IPS-NIHi7 (cell line): ENCODE results near the gene DNAJA4.

Source experiments
- DNase-seq: peaks from one replicate; pipeline ENCODE4 v3.0.0; 2012; ENCODE audit warnings: mixed read lengths; ENCODE audit errors: extremely low spot score

The DNAJA4 gene

DNA sequence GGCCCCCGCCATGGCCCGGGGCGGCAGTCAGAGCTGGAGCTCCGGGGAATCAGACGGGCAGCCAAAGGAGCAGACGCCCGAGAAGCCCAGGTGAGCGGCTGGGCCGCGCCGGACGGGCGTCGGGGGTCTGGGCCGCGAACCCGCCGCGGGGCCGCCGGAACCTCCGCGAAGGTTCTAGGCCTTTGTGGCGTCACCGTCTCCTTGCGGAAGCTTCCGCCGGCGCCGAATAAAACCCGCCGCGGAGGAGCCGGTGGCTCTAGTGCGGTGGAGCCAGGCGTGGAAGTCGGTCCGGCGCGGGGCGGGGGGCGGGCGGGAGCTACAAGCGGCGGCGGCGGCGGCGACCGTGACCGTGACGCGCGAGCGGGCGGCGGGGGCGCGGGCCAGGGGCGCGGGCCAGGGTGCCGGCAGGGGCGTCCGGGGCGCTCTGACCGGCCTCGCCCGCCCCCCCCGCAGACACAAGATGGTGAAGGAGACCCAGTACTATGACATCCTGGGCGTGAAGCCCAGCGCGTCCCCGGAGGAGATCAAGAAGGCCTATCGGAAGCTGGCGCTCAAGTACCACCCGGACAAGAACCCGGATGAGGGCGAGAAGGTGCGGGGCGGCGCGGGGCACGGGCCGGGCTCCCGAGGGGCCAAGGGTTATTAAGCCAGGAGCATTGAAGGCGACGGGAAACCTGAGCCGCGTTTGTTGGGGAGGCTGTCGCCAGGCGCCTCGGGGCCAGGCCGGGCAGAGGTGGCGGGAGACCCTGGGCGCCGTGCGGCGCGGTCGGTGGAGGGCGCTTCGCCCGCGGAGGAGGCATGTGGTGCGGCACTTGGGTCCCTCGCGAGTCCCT lies at the start of gene DNAJA4:
Gene DNAJA4 (plus strand): TSS at position 259 of the 833 bp plus-strand sequence. CDS start 202 bp downstream, at position 461.
- peak; percentile 56 for DNase-seq

DNA sequence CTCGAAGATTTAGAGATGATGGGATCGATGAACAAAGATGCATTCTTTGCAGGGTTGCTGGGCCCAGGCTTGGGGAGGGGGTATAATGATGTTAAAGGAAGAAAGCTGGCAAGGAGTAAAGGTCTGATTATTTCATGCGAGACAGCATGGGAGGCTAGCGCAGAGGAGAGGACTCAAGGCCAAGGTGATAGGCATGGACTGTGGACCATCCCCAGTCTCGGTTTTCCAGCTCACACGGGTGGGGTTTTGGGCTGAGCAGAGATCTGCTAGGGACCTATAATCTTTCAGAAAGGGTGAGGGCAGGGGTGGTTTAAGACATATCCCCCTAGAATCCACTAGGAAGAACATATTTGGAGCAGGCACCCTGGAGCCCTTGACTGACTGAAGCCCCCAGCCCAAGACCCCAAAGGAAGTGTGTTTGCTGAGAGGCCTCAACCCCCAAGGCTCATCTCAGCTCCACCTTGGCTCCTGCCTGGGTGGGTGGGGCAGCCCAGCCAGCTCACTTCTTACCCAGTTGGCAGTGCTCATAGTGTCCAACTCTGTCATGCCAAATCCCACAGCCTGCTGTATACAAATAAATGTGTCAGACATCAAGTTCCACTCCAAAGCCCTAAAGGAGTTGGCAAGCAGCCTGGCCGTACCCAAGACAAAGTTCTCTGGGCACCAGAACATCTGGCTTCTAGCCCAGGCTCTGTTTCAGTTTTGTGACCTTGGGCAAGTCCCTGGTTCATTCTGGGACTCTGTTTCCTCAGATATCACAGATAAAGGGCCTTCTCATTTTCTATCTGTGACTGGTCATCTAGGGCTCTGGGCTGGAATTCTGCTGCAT lies 47.9 kb upstream of the DNAJA4 start:
- DNase-seq = no peak

DNA sequence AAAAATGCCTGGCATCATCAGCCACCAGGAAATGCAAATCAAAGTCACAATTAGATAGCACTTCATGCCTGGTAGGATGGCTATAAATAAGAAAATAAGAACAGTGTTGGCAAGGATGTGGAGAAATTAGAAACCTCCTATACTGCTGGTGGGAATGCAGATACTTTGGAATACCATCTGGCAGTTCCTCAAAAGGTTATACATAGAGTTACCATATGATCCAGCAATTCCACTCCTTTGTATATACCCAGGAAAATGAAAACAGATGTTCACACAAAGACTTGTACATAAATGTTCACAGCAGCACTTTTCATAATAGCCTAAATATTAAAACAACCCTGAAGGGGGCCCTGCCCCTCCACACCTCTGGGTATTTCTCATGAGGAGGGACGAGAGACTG lies 43.6 kb upstream of the DNAJA4 start:
- DNase-seq = no peak

DNA sequence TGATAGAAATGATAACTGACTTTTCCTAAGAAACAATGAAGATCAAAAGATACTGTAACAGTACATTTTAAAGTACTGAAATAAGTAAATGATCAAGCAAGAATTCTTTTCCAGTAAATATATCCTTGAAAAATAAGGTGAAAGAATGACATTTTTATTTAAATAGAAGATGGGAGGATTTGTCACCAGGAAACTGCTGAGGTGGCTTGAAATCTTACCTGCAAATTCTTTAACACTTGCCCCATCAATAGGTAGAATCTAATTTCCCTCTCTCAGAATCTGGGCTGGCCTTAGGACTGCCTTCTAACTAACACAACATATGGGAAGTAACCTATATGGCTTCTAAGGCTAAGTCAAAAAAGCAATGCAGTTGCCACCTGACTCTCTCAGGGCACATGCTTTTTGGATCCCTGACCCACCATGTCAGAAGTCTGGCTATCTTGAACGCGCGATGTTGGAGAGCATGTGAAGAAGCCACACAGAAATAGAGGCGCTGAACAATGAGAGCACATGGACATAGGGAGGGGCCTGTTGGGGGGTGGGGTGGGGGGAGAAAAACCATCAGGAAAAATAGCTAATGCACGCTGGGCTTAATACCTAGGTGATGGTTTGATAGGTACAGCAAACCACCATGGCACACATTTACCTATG lies 41.5 kb upstream of the DNAJA4 start:
- DNase-seq = no peak

DNA sequence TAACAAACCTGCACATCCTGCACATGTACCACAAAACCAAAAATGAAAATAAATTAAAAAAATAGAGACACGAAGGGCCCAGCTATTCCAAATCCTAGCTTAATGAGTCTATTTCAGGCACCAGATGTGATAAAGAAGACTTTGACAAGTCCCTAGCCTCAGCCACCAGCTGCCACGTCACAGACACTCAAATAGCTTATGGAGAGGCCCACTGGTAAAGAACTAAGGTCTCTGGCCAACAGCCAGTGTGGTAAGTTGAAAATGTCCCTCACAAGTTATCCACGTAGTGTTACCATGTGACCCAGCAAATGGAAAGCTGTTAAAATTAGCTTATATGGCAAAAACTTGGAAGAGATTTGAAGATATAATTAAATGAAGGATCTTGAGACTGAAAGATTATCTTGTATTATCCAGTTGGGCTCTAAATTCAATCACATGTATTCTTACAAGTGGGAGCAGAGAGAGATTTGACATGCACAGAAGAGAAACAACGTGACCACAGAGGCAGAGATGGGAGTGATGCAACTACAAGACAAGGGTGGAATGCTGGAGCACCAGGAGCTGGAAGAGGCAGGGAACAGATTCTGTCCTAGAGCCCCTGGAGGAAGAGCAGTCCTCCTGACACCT lies 40.9 kb upstream of the DNAJA4 start:
- DNase-seq = no peak

DNA sequence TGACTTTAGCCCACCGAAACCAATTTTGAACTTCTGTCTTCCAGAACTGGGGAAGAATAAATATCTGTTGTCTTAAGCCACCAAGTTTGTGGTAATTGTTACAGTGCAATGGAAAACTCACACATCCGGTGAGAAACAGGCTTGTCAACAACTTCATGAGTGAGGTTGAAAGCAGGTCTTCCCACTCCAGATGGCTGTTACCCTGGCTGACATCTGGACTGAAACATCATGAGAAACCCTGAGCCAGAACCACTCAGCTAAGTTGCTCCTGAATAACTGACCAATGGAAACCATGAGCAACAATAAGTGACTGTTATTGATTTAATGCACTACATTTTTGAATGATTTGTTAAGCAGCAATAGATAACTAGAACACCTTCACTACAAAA lies 40.3 kb upstream of the DNAJA4 start:
- DNase-seq = no peak

DNA sequence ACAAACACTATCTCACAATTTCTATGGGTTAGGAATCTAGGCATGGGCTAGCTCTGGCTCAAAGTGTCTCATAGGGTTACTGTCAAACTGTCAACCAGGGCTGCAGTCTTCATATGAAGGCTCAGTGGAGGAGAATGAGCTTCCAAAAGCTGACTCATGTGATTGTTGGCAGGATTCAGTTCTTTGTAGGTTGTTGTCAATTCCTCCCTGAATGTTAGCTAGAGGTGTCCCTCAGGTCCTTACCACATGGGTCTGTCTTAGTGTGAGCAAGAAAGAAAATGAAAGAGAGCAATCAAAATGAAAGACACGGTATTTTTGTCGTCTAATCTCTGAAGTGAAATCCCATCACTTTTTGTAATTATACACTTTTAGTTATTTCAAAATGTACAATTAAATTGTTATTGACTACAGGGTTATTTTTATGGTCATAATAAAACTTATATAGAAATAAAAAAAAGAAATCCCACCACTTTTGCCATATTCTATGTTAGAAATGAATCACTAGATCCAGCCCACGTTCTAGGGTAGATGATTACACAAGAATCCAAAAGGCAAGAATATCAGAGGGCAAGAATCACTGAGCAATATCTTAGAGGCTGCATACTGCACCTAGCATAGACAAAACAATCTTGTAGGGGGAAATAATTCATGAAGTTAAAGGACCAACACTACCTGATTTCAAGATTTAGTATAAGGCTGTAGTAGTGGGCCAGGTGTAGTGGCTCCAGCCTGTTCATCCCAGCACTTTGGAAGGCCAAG lies 38.4 kb upstream of the DNAJA4 start:
- DNase-seq = no peak

DNA sequence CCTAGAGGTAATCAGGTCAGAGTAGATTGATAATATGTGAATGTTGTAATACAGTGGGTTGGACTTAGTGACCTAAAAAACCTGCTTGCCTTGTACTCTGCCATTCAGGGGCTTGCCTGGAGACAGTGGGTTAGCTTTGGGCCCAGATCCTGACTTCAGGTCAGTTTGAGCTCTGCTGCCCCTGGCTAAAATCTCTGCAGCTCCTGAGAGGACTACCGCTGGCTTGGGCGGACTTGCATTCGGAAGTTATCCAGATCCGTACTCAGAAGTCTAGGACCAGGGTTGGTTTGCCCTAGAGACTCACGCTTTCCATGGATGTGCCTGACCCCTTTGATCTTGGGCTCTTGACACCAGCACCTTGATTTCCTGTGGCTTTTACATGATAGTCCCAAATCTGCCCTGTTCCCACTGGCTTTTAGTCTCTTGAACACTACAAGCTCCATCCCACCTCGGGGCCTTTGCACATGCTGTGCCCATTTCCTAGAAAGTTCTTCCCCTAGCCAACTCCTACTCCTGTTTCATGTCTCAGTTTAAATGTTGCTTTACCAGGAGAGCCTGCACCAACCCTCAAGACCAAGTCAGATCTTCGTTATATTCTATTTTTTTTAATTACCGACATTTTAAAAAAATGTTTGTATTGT lies 35.9 kb upstream of the DNAJA4 start:
- no peak for DNase-seq

DNA sequence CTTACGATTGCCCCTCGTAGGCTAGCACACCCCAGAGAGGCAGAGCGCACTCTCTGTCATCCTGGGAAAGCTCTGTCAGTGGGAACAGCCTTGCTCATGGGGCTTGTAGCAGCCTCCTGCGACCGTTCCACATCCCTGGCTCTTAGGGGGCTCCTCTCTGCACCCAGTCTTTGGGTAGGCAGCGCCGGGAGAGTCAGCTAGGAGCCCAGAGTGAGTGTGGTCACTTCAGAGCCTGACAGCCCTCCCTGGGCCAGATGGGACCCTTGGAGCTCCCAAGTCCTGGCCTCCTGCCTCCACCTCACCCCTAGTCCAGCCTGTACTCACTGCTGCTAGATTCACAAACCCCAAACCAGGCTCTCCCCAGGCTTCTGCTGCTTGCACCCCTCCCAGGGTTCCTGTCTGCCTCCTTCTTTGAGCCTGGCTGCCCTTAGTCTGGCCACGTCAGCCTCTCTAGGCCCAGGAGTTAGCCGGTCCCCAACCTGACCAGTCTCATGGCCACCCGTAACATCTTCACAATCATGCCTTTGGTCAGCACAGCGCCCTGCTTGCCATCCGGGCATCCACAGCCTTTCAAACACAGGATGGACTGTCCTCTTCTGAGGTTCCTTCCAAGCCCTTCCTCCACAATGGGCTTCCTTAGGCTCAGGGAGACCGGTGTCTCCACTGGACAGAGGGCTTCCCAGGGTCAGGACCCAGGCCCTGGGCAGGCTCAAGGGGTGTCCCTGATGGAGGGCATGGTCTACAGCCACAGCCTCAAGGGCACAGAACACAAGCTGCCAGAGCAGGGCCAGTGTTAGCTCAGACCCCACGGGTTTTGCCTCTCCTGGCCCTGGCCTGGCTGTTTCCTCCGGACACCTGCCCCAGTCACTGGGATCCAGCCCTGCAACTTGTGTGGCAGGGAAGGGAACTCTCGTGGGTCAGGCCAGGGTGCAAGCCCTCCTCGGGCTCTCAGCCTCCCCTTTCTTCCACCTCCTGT lies 34.6 kb upstream of the DNAJA4 start:
- no peak for DNase-seq

DNA sequence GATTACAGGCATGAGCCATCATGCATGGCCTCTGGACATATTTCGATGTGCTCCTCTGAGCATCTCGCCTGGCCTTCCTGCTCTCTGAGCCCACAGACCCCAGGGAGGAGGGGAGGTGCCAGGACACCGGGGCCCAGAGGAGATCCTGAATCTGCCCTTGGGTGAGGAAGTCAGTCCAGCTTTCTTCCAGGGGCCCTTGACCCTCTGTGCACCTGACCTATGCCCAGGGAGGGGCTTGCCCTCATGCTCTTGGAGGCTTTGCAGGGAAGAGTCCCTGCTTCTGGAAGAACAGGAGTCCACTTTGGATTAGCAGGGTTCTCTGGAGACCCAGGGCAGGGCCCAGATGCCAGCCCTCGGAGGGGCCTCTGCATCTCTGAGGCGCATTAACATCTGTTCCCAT lies 31.4 kb upstream of the DNAJA4 start:
- DNase-seq = no peak

DNA sequence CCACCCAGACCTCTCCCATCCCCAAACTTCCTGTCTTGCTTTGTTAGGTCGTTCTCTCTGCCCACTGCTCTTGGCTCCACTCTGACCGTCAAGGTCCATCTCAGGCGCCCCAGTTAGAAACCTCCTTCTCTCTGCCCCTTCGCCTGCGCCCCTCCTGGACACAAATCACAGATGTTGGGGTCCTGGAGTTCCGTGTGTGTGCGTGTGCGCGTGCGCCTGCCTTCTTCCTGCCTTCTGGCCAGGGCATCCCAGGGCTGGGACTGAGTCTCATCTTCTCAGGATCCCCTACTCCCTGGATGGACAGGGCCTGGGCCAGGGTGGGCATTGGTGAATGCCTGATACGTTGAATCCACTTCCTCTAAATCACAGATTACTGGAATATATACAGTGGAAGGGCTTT lies 30.9 kb upstream of the DNAJA4 start:
- no peak for DNase-seq

DNA sequence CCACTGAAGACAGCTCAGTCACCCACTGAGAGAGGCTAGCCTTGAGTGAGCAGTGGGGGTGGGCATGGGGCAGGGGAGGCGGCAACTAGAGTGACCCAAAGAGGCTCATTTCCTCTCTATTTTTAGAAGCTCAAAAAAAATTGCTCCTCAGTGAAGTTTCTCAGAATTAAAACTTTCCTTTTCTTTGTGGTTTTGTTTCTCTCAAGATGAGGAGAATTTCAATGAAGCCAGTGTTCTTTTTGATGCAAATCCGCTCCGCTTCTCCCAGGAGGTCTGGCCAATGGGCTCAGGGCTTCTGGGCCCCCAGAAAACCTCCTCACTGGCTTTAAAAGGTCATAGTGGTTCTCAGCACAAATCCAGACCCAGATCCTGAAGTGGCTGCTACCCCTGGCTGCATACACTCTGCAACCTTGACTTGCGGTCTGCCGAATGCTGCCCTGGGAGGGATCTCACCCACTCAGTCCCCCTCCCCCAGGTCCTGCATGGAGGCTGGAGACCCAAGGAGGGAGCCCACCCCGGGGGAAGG lies 29.8 kb upstream of the DNAJA4 start, which contains the start of gene ACSBG1:
Gene ACSBG1 (minus strand): TSS at position 51 of the 526 bp plus-strand sequence. CDS start 64 bp downstream, outside the sequence.
- DNase-seq = peak; percentile 59

DNA sequence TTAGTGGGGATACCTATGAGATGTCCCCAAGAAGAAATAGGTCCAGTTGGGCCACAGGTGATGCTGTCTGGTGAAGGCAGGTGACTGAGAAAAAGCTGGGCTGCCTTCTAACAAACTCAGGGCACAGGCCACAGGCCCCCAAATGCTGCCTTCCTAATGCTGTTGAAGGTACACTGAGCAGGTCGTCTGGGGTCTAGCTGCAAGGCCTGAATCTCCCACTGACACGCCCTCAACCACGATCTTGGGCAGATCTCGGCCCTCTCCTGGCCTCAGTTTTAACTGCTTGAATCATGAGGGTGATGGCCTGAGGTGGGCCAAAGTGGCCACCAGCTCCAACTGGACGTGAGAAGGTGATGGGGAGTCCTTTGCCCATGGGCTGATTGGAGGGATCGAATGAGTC lies 27.9 kb upstream of the DNAJA4 start:
- DNase-seq = no peak

DNA sequence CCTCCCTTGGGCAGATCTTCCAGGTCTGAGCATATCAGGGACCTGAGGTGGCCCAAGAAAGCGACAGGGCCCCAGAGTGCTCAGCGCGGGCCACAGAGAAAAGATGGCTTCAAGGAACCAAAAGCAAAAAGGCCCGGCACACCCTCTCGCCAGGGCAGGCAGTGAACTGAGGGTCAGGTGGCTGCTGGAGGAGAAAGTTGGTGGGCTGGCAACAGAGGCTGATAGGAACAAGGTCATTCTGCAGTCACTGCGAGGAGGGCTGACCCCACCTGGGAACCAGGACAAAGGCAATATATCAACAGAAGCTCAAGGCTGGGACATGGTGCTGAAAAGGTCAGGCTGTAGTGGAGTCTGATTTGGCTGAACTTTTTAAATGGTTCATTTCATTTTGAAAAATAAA lies 27.2 kb upstream of the DNAJA4 start:
- DNase-seq = no peak

DNA sequence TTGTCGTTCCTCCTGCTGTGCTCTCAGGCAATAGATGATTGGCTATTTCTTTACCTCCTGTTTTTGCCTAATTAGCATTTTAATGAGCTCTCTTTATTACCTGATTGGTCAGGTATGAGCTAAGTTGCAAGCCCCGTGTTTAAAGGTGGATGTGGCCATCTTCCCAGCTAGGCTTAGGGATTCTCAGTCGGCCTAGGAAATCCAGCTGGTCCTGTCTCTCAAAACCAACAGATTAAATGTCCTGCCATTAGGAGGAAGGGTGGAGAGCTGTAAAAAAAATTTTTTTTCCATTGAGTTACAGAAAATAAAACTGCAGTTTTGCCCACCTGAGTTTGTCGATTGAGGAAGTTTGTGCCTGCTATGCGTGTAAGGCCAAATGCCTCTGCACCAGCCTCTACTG lies 24.6 kb upstream of the DNAJA4 start:
- no peak for DNase-seq

DNA sequence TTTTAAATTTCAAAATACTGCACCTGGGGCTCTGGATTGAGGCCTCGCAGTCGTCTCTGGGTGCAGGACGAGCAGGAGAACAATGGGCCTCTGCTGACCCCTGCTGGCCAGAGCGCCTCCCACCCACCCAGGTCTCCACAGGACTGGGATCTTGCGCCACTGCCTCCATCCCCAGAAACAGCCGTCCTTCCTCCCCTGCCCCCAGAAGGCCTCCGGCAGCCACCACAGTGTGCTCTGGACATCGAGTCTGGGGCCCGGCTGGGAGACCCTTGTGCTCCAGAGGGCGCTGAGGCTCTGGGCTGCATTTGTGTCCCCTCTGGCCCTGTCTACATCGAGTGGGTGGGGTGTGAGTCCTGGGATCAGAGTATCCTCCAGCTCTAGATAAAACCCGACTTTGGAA lies 23.3 kb upstream of the DNAJA4 start:
- peak; percentile 95 for DNase-seq

DNA sequence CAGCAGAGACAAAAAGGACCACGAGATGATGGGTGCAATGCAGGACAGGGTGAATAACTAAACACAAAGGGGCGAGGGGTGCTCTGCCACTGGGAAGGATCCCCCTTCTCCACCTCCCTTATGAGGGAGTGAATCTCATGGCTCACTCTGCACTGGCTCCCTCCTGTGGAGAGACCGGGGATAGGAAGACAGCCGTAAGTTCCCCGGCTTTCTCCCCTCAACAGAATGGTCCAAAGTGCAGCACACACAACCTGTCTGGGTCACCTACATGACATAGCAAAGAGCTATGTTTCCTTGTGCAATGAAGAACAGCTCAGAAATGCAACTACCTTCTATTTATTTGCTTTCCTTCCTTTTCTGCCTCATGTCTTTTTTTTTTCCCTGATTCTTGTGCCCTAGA lies 22.2 kb upstream of the DNAJA4 start:
- DNase-seq = peak; percentile 55

DNA sequence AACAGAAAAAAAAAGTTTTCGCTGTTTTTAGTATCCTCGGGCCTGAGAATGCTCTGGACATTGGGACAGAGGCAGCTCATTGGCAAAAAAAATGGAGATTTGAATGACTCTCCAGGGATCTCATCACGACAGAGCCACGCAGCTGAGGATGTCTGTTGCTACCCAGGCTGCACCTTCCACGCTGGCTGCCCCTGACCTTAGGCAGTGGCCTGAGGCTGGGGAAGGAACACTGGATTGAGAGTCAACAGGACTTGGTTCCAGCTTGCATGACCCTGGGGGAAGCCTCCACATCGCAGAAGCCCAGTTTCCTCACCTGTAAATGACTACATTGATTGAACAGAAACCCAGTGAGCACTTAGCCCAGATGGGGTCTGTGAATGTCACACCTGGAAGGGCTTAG lies 21.3 kb upstream of the DNAJA4 start:
- no peak for DNase-seq

DNA sequence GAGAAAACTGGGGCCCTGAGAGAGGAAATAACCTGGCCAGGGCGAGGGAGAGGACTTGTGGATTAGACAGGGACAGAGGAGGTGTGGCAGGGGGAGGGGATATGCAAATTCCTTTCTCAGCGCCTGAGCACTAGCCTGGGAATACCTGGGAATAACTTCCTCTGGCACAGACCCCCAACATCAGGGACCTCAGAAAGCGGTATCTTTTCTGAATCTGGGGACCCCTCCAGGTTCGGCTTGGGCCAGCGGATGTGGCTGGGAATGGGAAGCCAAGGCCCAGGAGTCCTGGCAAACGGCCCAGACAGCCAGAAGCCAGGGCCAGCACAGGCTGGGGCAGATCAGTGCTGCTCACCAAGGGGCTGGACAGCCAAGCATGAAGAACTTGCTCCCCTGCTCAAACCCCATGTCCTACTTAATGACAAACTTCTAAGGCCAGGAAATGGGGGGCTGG lies 20.8 kb upstream of the DNAJA4 start:
- peak; percentile 78 for DNase-seq
